ENCODE measurements around the gene PADI2. TPM values are rescaled to one million over a fixed set of nuclear protein-coding genes. Genes with fewer than 3 reads are reported as not detected.
A peak's percentile ranks its signal among the peaks of the same experiment; 100 is the strongest.

The PADI2 gene
- total and polyA plus RNA-seq, 4 experiments from 2014 or later, result 0.14 TPM; not detected in 3

DNA sequence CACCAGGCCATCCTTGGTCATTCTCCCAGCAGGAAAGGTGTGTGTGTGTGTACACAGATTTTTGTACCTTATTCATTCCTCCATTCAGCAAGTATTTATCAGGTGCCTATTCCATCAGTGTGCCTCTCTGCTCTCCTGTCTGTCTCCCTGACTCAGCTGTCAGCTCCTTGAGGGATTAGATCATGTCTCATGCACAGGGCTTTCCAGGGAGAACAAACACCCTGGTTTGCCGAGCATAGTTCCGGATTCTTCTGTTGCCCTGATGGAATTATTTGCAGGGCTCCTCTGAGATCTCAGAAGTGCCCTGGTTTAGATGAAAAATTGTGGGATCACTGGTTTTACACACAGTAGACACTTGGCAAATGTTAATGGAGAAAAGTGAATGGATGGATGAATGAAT is 57.4 kb downstream of the PADI2 start:
- CTCF ChIA-PET (ENCODE audit: partially characterized antibody), result no interaction called here
- intact Hi-C loops (cut with micrococcal nuclease), result no loop called here
- POLR2A ChIA-PET (ENCODE audit: partially characterized antibody), result no interaction called here

DNA sequence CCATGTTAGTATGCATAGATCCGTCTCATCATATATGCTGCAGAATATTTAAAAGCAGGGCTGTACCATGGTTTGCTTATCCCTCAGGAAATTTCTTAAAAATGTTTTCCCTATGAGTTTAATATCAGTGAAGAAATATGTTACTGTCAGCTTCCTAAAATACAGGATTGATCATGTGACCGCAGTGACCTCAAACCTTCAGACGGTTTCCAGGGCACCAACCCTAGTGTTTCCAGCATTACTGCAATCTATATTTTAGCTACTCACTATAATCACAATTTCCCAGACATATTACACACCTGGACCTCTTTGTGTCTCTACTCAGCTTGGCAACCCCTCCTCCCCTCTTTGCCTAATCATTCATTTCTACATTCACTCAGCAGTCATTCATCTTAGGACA is 57.8 kb downstream of the PADI2 start:
- no peak overlapping the region for H3K4me3 Mint-ChIP-seq
- CTCF ChIA-PET (ENCODE audit: partially characterized antibody), result no interaction called here

More for the DNA sequence above, 57.4 kb downstream of the PADI2 start:
- peaks cover 0 to 3% of the 10 kb centered on the region in 2 donors for H3K9me3 ChIP-seq (ENCODE audit: control insufficient read depth in 1 of 2, low read length in 2 of 2)
- Mint-ChIP-seq H3K9me3 (peaks cover 0 to 10% (median 3%) of the 10 kb centered on the region in 8 donors), H3K36me3 (peaks cover 0 to 2% of the 10 kb centered on the region in 2 donors), H3K27ac (no peak overlapping the region), H3K4me1 (no peaks in the 10 kb centered on the region), H3K4me3 (no peak overlapping the region), H3K27me3 (peaks cover 5 to 6% of the 10 kb centered on the region in 2 donors)
- no peaks in the 10 kb centered on the region for H3K36me3 ChIP-seq (ENCODE audit: insufficient read depth, low read length)
- H3K4me3 ChIP-seq (ENCODE audit: low read length in 2 of 2), result no peak overlapping the region
- no peak overlapping the region for H3K27ac ChIP-seq (ENCODE audit: low read depth, low read length)
- H3K27me3 ChIP-seq (ENCODE audit: insufficient read depth, low read length), result no peaks in the 10 kb centered on the region
- H3K4me1 ChIP-seq (ENCODE audit: insufficient read depth, low read length), result no peaks in the 10 kb centered on the region
- DNase-seq, result no peak

DNA sequence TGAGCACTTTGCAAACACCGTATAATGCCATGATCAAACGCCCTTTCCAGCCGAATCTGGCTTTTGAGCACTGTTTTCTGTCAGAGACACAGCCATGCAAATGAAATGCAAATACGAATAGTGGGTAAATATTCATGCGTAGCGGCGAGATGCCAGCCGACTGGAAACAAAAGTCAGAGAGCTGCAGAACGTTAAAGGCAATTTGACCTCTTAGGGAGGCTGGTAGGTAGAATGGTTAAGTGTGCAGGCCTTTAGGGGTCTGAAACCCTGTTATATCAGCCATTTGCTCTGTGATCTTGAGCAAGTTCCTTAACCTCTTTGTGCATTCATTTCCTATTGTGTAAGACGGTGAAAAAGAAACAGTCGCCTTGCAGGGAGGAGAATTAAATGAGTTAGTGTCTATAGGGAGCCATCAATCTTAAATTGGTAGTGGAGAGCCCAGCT is 58.9 kb downstream of the PADI2 start:
- Histone ChIP-seq H3K4me1 (ENCODE audit: insufficient read depth, low read length) (no peaks in the 10 kb centered on the region), H3K27me3 (ENCODE audit: insufficient read depth, low read length) (no peaks in the 10 kb centered on the region), H3K4me3 (ENCODE audit: low read length in 2 of 2) (no peak overlapping the region), H3K27ac (ENCODE audit: low read depth, low read length) (no peak overlapping the region), H3K9me3 (ENCODE audit: control insufficient read depth in 1 of 2, low read length in 2 of 2) (peaks cover 0 to 3% of the 10 kb centered on the region in 2 donors), H3K36me3 (ENCODE audit: insufficient read depth, low read length) (no peaks in the 10 kb centered on the region)
- H3K4me1 Mint-ChIP-seq, result peaks cover 0 to under 1% (median 0%) of the 10 kb centered on the region in 4 donors
- peaks cover 0 to 10% (median 3%) of the 10 kb centered on the region in 8 donors for H3K9me3 Mint-ChIP-seq
- ChIA-PET CTCF (ENCODE audit: partially characterized antibody) (no interaction called here), POLR2A (ENCODE audit: partially characterized antibody) (no interaction called here)
- intact Hi-C loops (cut with micrococcal nuclease), result no loop called here
- H3K27me3 Mint-ChIP-seq, result peaks cover 5 to 6% of the 10 kb centered on the region in 2 donors
- H3K27ac Mint-ChIP-seq, result no peak overlapping the region
- H3K36me3 Mint-ChIP-seq, result peaks cover 0 to 2% of the 10 kb centered on the region in 2 donors
- no peak for DNase-seq
- H3K4me3 Mint-ChIP-seq, result no peak overlapping the region

More for the DNA sequence above, 57.8 kb downstream of the PADI2 start:
- no peaks in the 10 kb centered on the region for H3K4me1 Mint-ChIP-seq
- POLR2A ChIA-PET (ENCODE audit: partially characterized antibody), result no interaction called here
- no peak overlapping the region for H3K27ac Mint-ChIP-seq
- no peaks in the 10 kb centered on the region for H3K4me1 ChIP-seq (ENCODE audit: insufficient read depth, low read length)
- H3K36me3 Mint-ChIP-seq, result peaks cover 0 to 2% of the 10 kb centered on the region in 2 donors
- no peak overlapping the region for H3K4me3 ChIP-seq (ENCODE audit: low read length in 2 of 2)
- no peak for DNase-seq
- no peaks in the 10 kb centered on the region for H3K36me3 ChIP-seq (ENCODE audit: insufficient read depth, low read length)
- intact Hi-C loops (cut with micrococcal nuclease), result no loop called here
- H3K27me3 ChIP-seq (ENCODE audit: insufficient read depth, low read length), result no peaks in the 10 kb centered on the region
- no peak overlapping the region for H3K27ac ChIP-seq (ENCODE audit: low read depth, low read length)
- peaks cover 0 to 3% of the 10 kb centered on the region in 2 donors for H3K9me3 ChIP-seq (ENCODE audit: control insufficient read depth in 1 of 2, low read length in 2 of 2)
- H3K27me3 Mint-ChIP-seq, result peaks cover 5 to 6% of the 10 kb centered on the region in 2 donors
- peaks cover 0 to 10% (median 3%) of the 10 kb centered on the region in 8 donors for H3K9me3 Mint-ChIP-seq

DNA sequence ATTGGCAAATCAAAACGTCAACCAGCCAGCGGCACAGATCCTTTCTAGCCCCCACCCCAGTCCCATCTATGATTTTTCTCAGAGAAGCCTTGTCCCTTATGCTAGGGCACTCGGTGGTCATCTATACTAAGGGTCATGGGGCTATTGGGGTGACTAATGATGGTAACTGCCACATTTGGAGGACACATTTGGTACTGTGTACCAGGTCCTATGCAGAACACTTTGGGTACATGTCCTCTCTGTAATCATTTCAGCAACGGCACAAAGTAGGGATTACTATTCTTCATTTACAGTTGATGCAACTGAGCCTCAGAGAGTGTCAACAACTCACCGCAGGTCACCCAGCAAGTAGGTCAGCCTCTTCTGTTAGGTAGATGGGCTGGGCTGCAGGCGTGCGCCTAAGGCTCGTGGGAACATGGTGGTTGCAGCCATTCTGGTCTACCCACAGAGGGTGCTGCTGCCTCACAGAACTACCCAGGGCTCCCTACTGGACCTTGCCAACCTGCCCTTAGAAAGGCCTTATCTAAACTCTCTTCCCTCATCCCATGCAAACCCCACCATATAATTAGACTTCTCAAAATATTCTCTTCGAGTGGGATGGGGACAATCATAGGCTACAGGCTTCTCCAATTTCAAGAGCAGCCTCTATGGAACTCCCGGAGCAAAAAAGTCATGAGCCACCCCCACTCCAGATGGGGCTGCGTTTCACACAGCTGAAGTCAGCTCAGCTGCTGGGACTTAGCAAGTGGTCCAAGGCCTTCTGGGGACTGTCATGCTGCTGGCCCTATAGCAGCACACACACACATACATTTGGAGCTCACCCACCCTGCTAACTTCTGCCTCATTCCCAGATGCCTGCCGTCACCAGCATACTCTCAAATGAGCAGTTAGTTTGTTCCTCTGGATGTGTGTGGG is 59.6 kb downstream of the PADI2 start:
- Mint-ChIP-seq H3K27me3 (peaks cover 5 to 6% of the 10 kb centered on the region in 2 donors), H3K4me1 (peaks cover 0 to 4% (median 0%) of the 10 kb centered on the region in 4 donors), H3K36me3 (peaks cover 0 to 2% of the 10 kb centered on the region in 2 donors), H3K4me3 (no peak overlapping the region), H3K9me3 (peaks cover 0 to 7% (median 0%) of the 10 kb centered on the region in 8 donors), H3K27ac (peak overlapping the region in 1 of 7 donors; percentile 8)
- Histone ChIP-seq H3K4me1 (ENCODE audit: insufficient read depth, low read length) (no peaks in the 10 kb centered on the region), H3K36me3 (ENCODE audit: insufficient read depth, low read length) (no peaks in the 10 kb centered on the region), H3K9me3 (ENCODE audit: control insufficient read depth in 1 of 2, low read length in 2 of 2) (no peaks in the 10 kb centered on the region), H3K4me3 (ENCODE audit: low read length in 2 of 2) (no peak overlapping the region), H3K27ac (ENCODE audit: low read depth, low read length) (no peak overlapping the region), H3K27me3 (ENCODE audit: insufficient read depth, low read length) (no peaks in the 10 kb centered on the region)
- CTCF ChIA-PET (ENCODE audit: partially characterized antibody), result no interaction called here
- DNase-seq, result peak in 4 of 5 donors; percentile 24 to 40 (median 30)
- intact Hi-C loops (cut with micrococcal nuclease), result loop anchor here (10.0 kb wide), 2 partner anchors 695 to 1535 kb away; partner anchors contain the start of genes CASP9, DNAJC16 and SZRD1
- POLR2A ChIA-PET (ENCODE audit: partially characterized antibody), result no interaction called here

DNA sequence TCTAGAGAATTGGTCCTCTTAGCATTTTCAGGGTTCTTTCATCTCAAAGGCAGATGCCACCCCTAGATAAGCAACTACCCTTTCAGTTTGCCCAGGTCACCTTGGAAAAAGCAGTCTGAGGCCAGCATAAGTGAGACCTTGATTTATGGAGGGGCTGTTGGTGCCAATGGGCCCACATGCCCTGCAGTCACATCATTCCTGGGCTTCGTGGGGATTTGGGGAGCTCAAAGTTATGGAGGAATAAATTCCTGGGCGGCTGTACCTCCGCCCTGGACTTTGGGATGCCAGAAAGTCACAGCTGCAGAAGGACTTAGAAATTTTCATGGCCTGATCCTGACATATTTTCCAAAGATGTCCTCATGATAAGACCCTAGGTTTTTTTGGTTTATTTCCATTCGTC is 62.7 kb downstream of the PADI2 start:
- Histone ChIP-seq H3K27me3 (ENCODE audit: insufficient read depth, low read length) (no peaks in the 10 kb centered on the region), H3K4me3 (ENCODE audit: low read length in 2 of 2) (no peak overlapping the region), H3K4me1 (ENCODE audit: insufficient read depth, low read length) (peaks cover 18% of the 10 kb centered on the region), H3K27ac (ENCODE audit: low read depth, low read length) (no peak overlapping the region), H3K9me3 (ENCODE audit: control insufficient read depth in 1 of 2, low read length in 2 of 2) (no peaks in the 10 kb centered on the region), H3K36me3 (ENCODE audit: insufficient read depth, low read length) (no peaks in the 10 kb centered on the region)
- intact Hi-C loops (cut with micrococcal nuclease), result loop anchor here (10.0 kb wide), 2 partner anchors 692 to 1532 kb away; partner anchors contain the start of genes CASP9, DNAJC16 and SZRD1
- CTCF ChIA-PET (ENCODE audit: partially characterized antibody), result no interaction called here
- H3K9me3 Mint-ChIP-seq, result peaks cover 0 to 1% (median 0%) of the 10 kb centered on the region in 8 donors
- H3K4me3 Mint-ChIP-seq, result peak overlapping the region in 2 of 8 donors; percentile 7 to 38
- POLR2A ChIA-PET (ENCODE audit: partially characterized antibody), result no interaction called here
- H3K4me1 Mint-ChIP-seq, result peaks cover 10 to 29% (median 19%) of the 10 kb centered on the region in 4 donors
- no peak for DNase-seq
- H3K27me3 Mint-ChIP-seq, result peaks cover 2 to 5% of the 10 kb centered on the region in 2 donors
- peak overlapping the region in 1 of 7 donors; percentile 1 for H3K27ac Mint-ChIP-seq
- peaks cover under 1 to 12% of the 10 kb centered on the region in 2 donors for H3K36me3 Mint-ChIP-seq

GRCh38 chr1:17055801-17056200 is 63.5 kb downstream of the PADI2 start:
- H3K9me3 Mint-ChIP-seq, result peaks cover 0 to 1% (median 0%) of the 10 kb centered on the region in 8 donors

More at GRCh38 chr1:17055801-17056200, 63.5 kb downstream of the PADI2 start:
- peaks cover 18% of the 10 kb centered on the region for H3K4me1 ChIP-seq (ENCODE audit: insufficient read depth, low read length)
- Mint-ChIP-seq H3K4me3 (peak overlapping the region in 6 of 8 donors; percentile 41 to 63 (median 56)), H3K4me1 (peaks cover 17 to 37% (median 26%) of the 10 kb centered on the region in 4 donors), H3K27ac (peak overlapping the region in 2 of 7 donors; percentile 29 to 42), H3K36me3 (peaks cover 6 to 19% of the 10 kb centered on the region in 2 donors), H3K27me3 (peaks cover 2 to 5% of the 10 kb centered on the region in 2 donors)
- H3K4me3 ChIP-seq (ENCODE audit: low read length in 2 of 2), result no peak overlapping the region
- H3K9me3 ChIP-seq (ENCODE audit: control insufficient read depth in 1 of 2, low read length in 2 of 2), result no peaks in the 10 kb centered on the region
- H3K27ac ChIP-seq (ENCODE audit: low read depth, low read length), result no peak overlapping the region
- no peaks in the 10 kb centered on the region for H3K36me3 ChIP-seq (ENCODE audit: insufficient read depth, low read length)
- intact Hi-C loops (cut with micrococcal nuclease), result loop anchor here (10.0 kb wide), 2 partner anchors 691 to 1531 kb away; partner anchors contain the start of genes CASP9, DNAJC16 and SZRD1
- ChIA-PET POLR2A (ENCODE audit: partially characterized antibody) (interaction anchor here (1.7 kb wide), 1 partner anchor 151 kb away, joined by 5 read pairs; no protein-coding TSS in a partner anchor), CTCF (ENCODE audit: partially characterized antibody) (interaction anchor here (0.8 kb wide), 1 partner anchor 10 kb away, joined by 3 read pairs; no protein-coding TSS in a partner anchor)
- DNase-seq, result no peak
- H3K27me3 ChIP-seq (ENCODE audit: insufficient read depth, low read length), result no peaks in the 10 kb centered on the region
